Measurements from ENCODE around the gene UBE2D2.
"Not testable (repeated sequence)": the region's sequence is repeated elsewhere in the genome, so short reads cannot be mapped to it uniquely, and the experiment has no call there.

DNA sequence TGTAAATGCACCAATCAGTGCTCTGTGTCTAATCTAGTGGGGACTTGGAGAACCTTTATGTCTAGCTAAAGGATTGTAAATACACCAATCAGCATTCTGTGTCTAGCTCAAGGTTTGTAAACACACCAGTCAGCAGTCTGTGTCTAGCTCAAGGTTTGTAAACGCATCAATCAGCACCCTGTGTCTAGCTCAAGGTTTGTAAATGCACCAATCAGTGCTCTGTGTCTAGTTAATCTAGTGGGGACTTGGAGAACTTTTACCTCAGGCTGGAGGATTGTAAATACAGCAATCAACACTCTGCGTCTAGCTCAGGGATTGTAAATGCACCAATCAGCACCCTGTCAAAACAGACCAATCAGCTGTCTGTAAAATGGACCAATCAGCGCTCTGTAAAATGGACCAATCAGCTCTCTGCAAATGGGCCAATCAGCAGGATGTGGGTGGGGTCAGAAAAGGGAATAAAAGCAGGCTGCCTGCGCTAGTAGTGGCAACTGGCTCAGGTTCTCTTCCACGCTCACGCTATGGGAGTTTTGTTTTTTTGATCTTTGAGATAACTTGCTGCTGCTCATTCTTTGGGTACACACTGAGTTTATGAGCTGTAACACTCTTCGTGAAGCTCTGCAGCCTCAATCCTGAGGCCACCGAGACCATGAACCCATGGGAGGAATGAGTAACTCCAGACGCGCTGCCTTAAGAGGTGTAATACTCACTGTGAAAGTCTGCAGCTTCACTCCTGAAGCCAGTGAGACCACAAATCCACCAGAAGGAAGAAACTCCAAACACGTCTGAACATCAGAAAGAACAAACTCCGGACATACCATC is 10.9 kb upstream of the UBE2D2 start:
- TF ChIP-seq, protein P1, sequence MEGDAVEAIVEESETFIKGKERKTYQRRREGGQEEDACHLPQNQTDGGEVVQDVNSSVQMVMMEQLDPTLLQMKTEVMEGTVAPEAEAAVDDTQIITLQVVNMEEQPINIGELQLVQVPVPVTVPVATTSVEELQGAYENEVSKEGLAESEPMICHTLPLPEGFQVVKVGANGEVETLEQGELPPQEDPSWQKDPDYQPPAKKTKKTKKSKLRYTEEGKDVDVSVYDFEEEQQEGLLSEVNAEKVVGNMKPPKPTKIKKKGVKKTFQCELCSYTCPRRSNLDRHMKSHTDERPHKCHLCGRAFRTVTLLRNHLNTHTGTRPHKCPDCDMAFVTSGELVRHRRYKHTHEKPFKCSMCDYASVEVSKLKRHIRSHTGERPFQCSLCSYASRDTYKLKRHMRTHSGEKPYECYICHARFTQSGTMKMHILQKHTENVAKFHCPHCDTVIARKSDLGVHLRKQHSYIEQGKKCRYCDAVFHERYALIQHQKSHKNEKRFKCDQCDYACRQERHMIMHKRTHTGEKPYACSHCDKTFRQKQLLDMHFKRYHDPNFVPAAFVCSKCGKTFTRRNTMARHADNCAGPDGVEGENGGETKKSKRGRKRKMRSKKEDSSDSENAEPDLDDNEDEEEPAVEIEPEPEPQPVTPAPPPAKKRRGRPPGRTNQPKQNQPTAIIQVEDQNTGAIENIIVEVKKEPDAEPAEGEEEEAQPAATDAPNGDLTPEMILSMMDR (conservative IDR thresholded peaks at IDR 0.05), result not testable (repeated sequence)
- TF ChIP-seq EZH2 (IDR thresholded peaks at IDR 0.05; ENCODE audit: low read depth), result not testable (repeated sequence)

Measured in PC-9 (cell line).